PC-3 (cell line): ENCODE measurements around the gene EXOSC9. TPM values are rescaled to one million over a fixed set of nuclear protein-coding genes. Genes with fewer than 3 reads are reported as not detected.

Experiments
- ATAC-seq: fragments of 200-7000 bp; cut with Tn5 transposase; 2 replicates; pipeline ENCODE4 v1.9.1; 2020; ENCODE audit warnings: mild to moderate bottlenecking, moderate library complexity
- BruUV-seq: library from RNA; stranded (reverse); fragments of 400-500 nt; replicated peaks from 2 replicates; lab custom pipeline; 2021; lab: Mats Ljungman, UMichigan
- CTCF ChIA-PET: fragments of 300-600 bp; sonication (Branson Sonifier 250); formaldehyde crosslinking; loops from one replicate; lab custom pipeline; 2022; ENCODE audit warnings: antibody characterized with exemption; lab: Charles Lee
- POLR2A ChIA-PET: fragments of 300-600 bp; sonication (Branson Sonifier 250); formaldehyde crosslinking; loops from one replicate; lab custom pipeline; 2022; ENCODE audit warnings: antibody characterized with exemption; ENCODE audit not compliant: unreplicated experiment; lab: Charles Lee
- DNase-seq: peaks from one replicate; pipeline ENCODE4 v3.0.0-alpha.2; 2015
- H2AFZ ChIP-seq: fragments of 300-600 bp; sonication (generic); 2 replicates; pipeline ENCODE4 v1.6.0; 2016; ENCODE audit warnings: antibody characterized with exemption, low read length
- H3F3A ChIP-seq: fragments of 300-600 bp; sonication (generic); one replicate; pipeline ENCODE4 v1.6.0; 2017; ENCODE audit warnings: antibody characterized with exemption, low read length, control low read depth, mild to moderate bottlenecking; ENCODE audit not compliant: unreplicated experiment
- H3K27ac ChIP-seq: fragments of 300-600 bp; sonication (generic); 2 replicates; pipeline ENCODE4 v1.5.1; 2016; ENCODE audit warnings: mild to moderate bottlenecking, low read length
- H3K27me3 ChIP-seq: fragments of 300-600 bp; sonication (generic); 2 replicates; pipeline ENCODE4 v1.6.1; 2016; ENCODE audit warnings: low read length, mixed read lengths
- H3K36me3 ChIP-seq: fragments of 300-600 bp; sonication (generic); 2 replicates; pipeline ENCODE4 v1.6.1; 2016; ENCODE audit warnings: low read depth, mixed run types, low read length, mixed read lengths
- H3K4me1 ChIP-seq: fragments of 300-600 bp; sonication (generic); 2 replicates; pipeline ENCODE4 v1.5.1; 2016; ENCODE audit warnings: low read length; ENCODE audit not compliant: insufficient read depth
- H3K4me2 ChIP-seq: fragments of 300-600 bp; sonication (generic); 2 replicates; pipeline ENCODE4 v1.6.0; 2016; ENCODE audit warnings: low read length
- H3K4me3 ChIP-seq: fragments of 300-600 bp; sonication (generic); 2 replicates; pipeline ENCODE4 v1.5.1; 2016; ENCODE audit warnings: mild to moderate bottlenecking, low read length, mixed read lengths
- H3K79me2 ChIP-seq: fragments of 300-600 bp; sonication (generic); 2 replicates; pipeline ENCODE4 v1.6.1; 2017; ENCODE audit warnings: low read length, mixed read lengths
- H3K9ac ChIP-seq: fragments of 300-600 bp; sonication (generic); 2 replicates; pipeline ENCODE4 v1.6.0; 2016; ENCODE audit warnings: mild to moderate bottlenecking, low read length
- H3K9me2 ChIP-seq: fragments of 300-600 bp; sonication (generic); replicated peaks from 2 replicates; pipeline ENCODE4 v1.6.1; 2016; ENCODE audit warnings: mixed run types, low read length, mixed read lengths
- H3K9me3 ChIP-seq: fragments of 300-600 bp; sonication (generic); 2 replicates; pipeline ENCODE4 v1.6.1; 2016; ENCODE audit warnings: low read length, mixed read lengths
- H4K20me1 ChIP-seq: fragments of 300-600 bp; sonication (generic); 2 replicates; pipeline ENCODE4 v1.6.1; 2016; ENCODE audit warnings: low read length, mixed read lengths
- CTCF ChIP-seq: fragments of 300-600 bp; sonication (generic); conservative IDR thresholded peaks from 2 replicates; pipeline ENCODE4 v1.5.1; 2017; ENCODE audit warnings: antibody characterized with exemption, low read depth, mild to moderate bottlenecking, low read length
- EZH2 ChIP-seq: fragments of 300-600 bp; sonication (generic); IDR thresholded peaks from one replicate; pipeline ENCODE4 v1.6.1; 2017; ENCODE audit warnings: antibody characterized with exemption, mild to moderate bottlenecking, low read length; ENCODE audit not compliant: unreplicated experiment
- EZH2phosphoT487 ChIP-seq: fragments of 300-600 bp; sonication (generic); IDR thresholded peaks from 2 replicates; pipeline ENCODE4 v1.6.1; 2018; ENCODE audit warnings: mild to moderate bottlenecking, antibody characterized with exemption, low read length, borderline replicate concordance
- intact Hi-C: fragments of 100-400 bp; cut with micrococcal nuclease; formaldehyde crosslinking; loops from 2 replicates; pipeline ENCODE4 v1.9.0; 2023
- total RNA-seq: library from RNA; depleted of rRNA; stranded (reverse); fragments of >200 nt; gene quantifications from 2 replicates; pipeline ENCODE4 v1.2.3, GENCODE V29; 2014

EXOSC9 gene
- total RNA-seq, 1 experiment from 2014 or later, result 23.4 TPM

- H4K20me1 ChIP-seq, result no peaks in the 10 kb centered on the region
- no peak overlapping the region for H3K4me2 ChIP-seq
- no peaks in the 10 kb centered on the region; the same call in 1 of the 2 replicates for H3K36me3 ChIP-seq
- no peak overlapping the region for H3K4me3 ChIP-seq
- no peak for TF ChIP-seq EZH2phosphoT487
- TF ChIP-seq CTCF, result no peak
- no peak for TF ChIP-seq EZH2
- ATAC-seq (no peak), DNase-seq (no peak)
- no peaks in the 10 kb centered on the region for H3K27me3 ChIP-seq
- no TSS peak for BruUV-seq
- intact Hi-C loops, result no loop called here
- no peak overlapping the region for H2AFZ ChIP-seq
- no peaks in the 10 kb centered on the region for H3K79me2 ChIP-seq
- H3K27ac ChIP-seq, result no peak overlapping the region
- no peaks in the 10 kb centered on the region for H3K9me3 ChIP-seq
- no peaks in the 10 kb centered on the region for H3K9me2 ChIP-seq
- no peak overlapping the region for H3K9ac ChIP-seq
- no peaks in the 10 kb centered on the region for H3F3A ChIP-seq
- CTCF ChIA-PET, result no interaction called here
- POLR2A ChIA-PET, result no interaction called here
- H3K4me1 ChIP-seq, result no peaks in the 10 kb centered on the region
Measured at GRCh38 chr4:121860121-121860520, 59.0 kb downstream of the EXOSC9 start.

DNA sequence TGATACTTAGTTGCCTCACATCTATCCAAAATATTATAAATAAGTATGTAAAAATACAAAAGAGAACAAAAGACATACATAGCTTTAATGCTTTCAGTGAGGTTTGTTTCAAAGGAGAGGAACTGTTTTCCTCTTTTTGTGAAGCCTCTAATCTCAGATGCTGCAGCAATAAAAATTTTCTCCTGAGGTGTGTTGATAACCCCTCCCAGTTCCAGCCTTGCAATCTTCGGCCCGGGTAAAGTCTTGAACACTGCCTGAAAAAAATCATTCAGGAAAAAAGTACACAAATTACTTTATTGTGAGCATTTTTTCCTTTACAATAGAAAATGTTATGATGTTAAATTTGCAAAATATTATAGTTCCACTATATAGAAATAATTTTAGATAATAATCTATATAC, 60.3 kb downstream of the EXOSC9 start:
- DNase-seq, result no peak
- H3K4me2 ChIP-seq, result no peak overlapping the region

More for the DNA sequence above, 60.3 kb downstream of the EXOSC9 start:
- intact Hi-C loops, result no loop called here
- no peaks in the 10 kb centered on the region for H3K9me2 ChIP-seq
- no peak overlapping the region for H2AFZ ChIP-seq
- H3K4me3 ChIP-seq, result no peak overlapping the region
- H3K4me1 ChIP-seq, result no peaks in the 10 kb centered on the region
- BruUV-seq, result no TSS peak
- no peaks in the 10 kb centered on the region for H3K27me3 ChIP-seq
- no peak overlapping the region for H3K27ac ChIP-seq
- H3K9ac ChIP-seq, result no peak overlapping the region
- no peak for ATAC-seq
- no peaks in the 10 kb centered on the region for H3K79me2 ChIP-seq
- H3F3A ChIP-seq, result no peaks in the 10 kb centered on the region
- TF ChIP-seq EZH2phosphoT487 (no peak), CTCF (no peak), EZH2 (no peak)
- no peaks in the 10 kb centered on the region for H3K9me3 ChIP-seq
- H3K36me3 ChIP-seq, result peaks cover 3% of the 10 kb centered on the region; the same call in 1 of the 2 replicates
- no peaks in the 10 kb centered on the region for H4K20me1 ChIP-seq
- ChIA-PET CTCF (no interaction called here), POLR2A (no interaction called here)
